OCI-LY3 (cell line): ENCODE results near the gene ZNF428.

ENCODE experiments used
- EZH2phosphoT487 ChIP-seq: fragments of 200-600 bp; shearing (Covaris generic); IDR thresholded peaks from 2 replicates; pipeline ENCODE4 v1.6.1; 2018; ENCODE audit warnings: antibody characterized with exemption, mixed run types, low read depth
- TF ChIP-seq, protein P1 (sequence below): fragments of 200-600, 300-600 bp; sonication (generic); IDR thresholded peaks from 2 replicates; pipeline ENCODE4 v1.5.1; 2014; ENCODE audit warnings: antibody characterized with exemption, low read length, low read depth

- TF ChIP-seq, protein P1, sequence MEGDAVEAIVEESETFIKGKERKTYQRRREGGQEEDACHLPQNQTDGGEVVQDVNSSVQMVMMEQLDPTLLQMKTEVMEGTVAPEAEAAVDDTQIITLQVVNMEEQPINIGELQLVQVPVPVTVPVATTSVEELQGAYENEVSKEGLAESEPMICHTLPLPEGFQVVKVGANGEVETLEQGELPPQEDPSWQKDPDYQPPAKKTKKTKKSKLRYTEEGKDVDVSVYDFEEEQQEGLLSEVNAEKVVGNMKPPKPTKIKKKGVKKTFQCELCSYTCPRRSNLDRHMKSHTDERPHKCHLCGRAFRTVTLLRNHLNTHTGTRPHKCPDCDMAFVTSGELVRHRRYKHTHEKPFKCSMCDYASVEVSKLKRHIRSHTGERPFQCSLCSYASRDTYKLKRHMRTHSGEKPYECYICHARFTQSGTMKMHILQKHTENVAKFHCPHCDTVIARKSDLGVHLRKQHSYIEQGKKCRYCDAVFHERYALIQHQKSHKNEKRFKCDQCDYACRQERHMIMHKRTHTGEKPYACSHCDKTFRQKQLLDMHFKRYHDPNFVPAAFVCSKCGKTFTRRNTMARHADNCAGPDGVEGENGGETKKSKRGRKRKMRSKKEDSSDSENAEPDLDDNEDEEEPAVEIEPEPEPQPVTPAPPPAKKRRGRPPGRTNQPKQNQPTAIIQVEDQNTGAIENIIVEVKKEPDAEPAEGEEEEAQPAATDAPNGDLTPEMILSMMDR: no peak
- TF ChIP-seq EZH2phosphoT487: no peak
These were observed 37.0 kb upstream of the ZNF428 start for GRCh38 chr19:43656436-43656835.
